ENCODE measurements around the gene S1PR3. TPM values are rescaled to one million over a fixed set of nuclear protein-coding genes. Genes with fewer than 3 reads are reported as not detected.

The S1PR3 gene
- total RNA-seq, 4 donors from 2014 or later = 4.3 to 13.5 (median 5.6) TPM

DNA sequence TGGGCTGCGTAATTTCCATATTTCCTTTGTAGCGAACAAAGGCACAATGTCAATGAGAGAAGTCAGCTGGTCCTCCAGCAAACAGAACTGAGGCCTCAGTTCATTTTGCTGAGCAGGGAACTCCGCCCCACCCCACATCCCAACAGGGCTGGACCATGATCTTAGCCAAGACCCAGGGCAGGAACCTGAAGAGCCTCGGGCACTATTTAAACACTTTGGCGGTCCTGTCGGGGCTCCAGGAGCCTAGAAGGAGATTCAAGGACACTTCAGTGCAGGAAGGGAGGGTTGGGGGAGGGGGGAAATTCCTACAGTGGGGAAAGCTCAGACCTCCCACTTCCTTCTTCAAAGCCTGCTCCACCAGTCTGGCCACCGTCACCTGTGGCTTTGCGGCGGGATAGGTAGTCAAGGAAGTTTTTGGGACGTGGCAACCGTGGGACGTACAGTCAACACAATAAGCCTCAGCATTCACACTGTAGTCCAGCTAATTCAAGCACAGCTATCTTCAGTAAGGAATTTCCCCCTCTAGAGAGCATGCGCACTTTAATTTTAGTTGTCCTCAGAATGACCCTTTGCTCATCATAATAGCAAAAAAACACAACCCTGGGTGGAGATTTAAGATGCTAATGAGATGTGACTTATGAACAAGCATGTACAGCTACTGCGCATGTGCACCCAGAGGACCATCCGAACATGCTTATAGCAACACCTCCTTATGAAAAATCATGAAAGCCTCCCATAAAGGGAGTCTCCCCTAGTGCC is 30.9 kb downstream of the S1PR3 start:
- H3K4me1 ChIP-seq = peaks cover 36% of the 10 kb centered on the region
- TF ChIP-seq POLR2AphosphoS5 (IDR thresholded peaks at IDR 0.05) = no peak
- TF ChIP-seq EP300 (IDR thresholded peaks at IDR 0.05) = no peak
- TF ChIP-seq, protein P1, sequence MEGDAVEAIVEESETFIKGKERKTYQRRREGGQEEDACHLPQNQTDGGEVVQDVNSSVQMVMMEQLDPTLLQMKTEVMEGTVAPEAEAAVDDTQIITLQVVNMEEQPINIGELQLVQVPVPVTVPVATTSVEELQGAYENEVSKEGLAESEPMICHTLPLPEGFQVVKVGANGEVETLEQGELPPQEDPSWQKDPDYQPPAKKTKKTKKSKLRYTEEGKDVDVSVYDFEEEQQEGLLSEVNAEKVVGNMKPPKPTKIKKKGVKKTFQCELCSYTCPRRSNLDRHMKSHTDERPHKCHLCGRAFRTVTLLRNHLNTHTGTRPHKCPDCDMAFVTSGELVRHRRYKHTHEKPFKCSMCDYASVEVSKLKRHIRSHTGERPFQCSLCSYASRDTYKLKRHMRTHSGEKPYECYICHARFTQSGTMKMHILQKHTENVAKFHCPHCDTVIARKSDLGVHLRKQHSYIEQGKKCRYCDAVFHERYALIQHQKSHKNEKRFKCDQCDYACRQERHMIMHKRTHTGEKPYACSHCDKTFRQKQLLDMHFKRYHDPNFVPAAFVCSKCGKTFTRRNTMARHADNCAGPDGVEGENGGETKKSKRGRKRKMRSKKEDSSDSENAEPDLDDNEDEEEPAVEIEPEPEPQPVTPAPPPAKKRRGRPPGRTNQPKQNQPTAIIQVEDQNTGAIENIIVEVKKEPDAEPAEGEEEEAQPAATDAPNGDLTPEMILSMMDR (IDR thresholded peaks at IDR 0.05) = no peak
- no peak for TF ChIP-seq POLR2A (IDR thresholded peaks at IDR 0.05)
- no peaks in the 10 kb centered on the region for H3K27me3 ChIP-seq
- 72% methylated on average over 12 of the region's 15 CpGs for WGBS
- peak overlapping the region; percentile 87 for H3K27ac ChIP-seq
- no peaks in the 10 kb centered on the region for H3K36me3 ChIP-seq
- no peak for DNase-seq (ENCODE audit: low spot score in 2 of 2)
- no peak overlapping the region for H3K4me3 ChIP-seq
- H3K9me3 ChIP-seq = no peaks in the 10 kb centered on the region

DNA sequence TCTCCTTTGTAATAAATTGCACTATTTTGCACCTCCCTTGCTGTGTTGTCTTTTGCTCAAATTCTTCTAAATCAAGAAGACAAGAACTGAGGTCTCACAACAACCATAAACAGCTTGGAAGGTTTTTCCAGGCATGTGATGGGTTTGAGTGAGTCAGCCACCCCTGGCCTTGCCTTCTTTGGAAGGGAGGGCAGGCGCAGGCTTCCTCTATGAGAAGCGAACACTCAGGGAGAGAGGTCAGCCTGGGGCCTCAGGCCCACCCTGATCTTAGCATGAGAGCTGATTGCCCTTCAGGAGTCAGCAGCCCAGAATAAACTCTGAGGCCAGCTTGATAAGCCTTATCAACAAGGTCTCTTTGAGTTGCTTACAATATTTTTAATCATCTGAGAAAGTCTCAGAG is 31.6 kb downstream of the S1PR3 start:
- TF ChIP-seq, protein P1 (IDR thresholded peaks at IDR 0.05) = no peak
- TF ChIP-seq POLR2AphosphoS5 (IDR thresholded peaks at IDR 0.05) = no peak
- TF ChIP-seq POLR2A (IDR thresholded peaks at IDR 0.05) = no peak
- Histone ChIP-seq H3K27ac (peak overlapping the region; percentile 87), H3K9me3 (no peaks in the 10 kb centered on the region), H3K4me1 (peaks cover 36% of the 10 kb centered on the region), H3K27me3 (no peaks in the 10 kb centered on the region), H3K4me3 (no peak overlapping the region), H3K36me3 (no peaks in the 10 kb centered on the region)
- DNase-seq (ENCODE audit: low spot score in 2 of 2) = no peak
- WGBS = 61% methylated on average over 2 of the region's 2 CpGs

DNA sequence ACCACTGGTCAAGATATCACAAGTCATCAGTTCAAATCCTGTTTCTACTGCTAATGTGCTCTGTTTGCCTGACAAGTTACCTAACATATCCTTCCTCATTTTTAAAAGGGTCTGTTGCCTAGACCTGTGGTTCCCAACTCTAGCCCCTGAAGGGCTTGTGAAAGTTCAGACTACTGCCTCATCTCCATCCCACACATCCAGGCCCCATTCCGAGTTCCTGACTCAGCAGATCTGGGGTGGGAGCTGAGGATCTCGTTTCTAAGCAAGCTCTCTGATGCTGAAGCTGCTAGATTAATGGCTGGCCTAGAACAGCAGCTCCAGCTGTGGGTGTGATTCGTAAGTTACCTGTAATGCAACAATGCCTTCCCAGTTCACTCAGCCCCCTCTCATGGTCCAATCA is 32.5 kb downstream of the S1PR3 start:
- H3K4me1 ChIP-seq = peaks cover 36% of the 10 kb centered on the region
- H3K36me3 ChIP-seq = no peaks in the 10 kb centered on the region
- no peaks in the 10 kb centered on the region for H3K9me3 ChIP-seq
- H3K4me3 ChIP-seq = no peak overlapping the region
- no peak for DNase-seq (ENCODE audit: low spot score in 2 of 2)
- H3K27ac ChIP-seq = peak overlapping the region; percentile 87
- H3K27me3 ChIP-seq = no peaks in the 10 kb centered on the region
- 78% methylated on average over 3 of the region's 3 CpGs for WGBS
- TF ChIP-seq, protein P1 (IDR thresholded peaks at IDR 0.05) = no peak
- TF ChIP-seq EP300 (IDR thresholded peaks at IDR 0.05) = no peak
- TF ChIP-seq POLR2AphosphoS5 (IDR thresholded peaks at IDR 0.05) = no peak

DNA sequence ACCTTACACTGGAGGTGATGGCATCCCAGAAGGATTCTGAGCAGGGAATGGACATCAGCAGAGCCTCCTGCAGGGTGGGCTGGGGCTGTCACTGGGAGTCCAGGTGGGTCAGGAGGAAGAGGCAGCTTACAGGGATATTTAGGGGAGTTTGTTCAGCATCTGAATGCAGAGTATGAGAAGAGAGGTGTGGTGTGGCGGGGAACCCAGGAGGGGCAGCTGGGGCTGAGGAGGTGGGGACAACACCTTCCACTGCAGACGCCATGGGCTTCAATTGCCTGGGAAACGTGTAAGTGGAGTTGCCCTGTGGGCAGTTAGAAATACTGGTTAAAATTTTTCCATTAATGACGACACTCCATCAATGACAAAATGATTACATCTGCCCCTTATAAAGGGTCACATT is 33.5 kb downstream of the S1PR3 start:
- Histone ChIP-seq H3K27me3 (no peaks in the 10 kb centered on the region), H3K4me3 (no peak overlapping the region), H3K36me3 (no peaks in the 10 kb centered on the region), H3K9me3 (peaks cover 4% of the 10 kb centered on the region), H3K27ac (peak overlapping the region; percentile 16), H3K4me1 (peaks cover 36% of the 10 kb centered on the region)
- 93% methylated on average over 4 of the region's 4 CpGs for WGBS
- DNase-seq (ENCODE audit: low spot score in 2 of 2) = no peak
- TF ChIP-seq POLR2A (IDR thresholded peaks at IDR 0.05) (no peak), POLR2AphosphoS5 (IDR thresholded peaks at IDR 0.05) (no peak), EP300 (IDR thresholded peaks at IDR 0.05) (no peak)
- TF ChIP-seq, protein P1 (IDR thresholded peaks at IDR 0.05) = no peak

DNA sequence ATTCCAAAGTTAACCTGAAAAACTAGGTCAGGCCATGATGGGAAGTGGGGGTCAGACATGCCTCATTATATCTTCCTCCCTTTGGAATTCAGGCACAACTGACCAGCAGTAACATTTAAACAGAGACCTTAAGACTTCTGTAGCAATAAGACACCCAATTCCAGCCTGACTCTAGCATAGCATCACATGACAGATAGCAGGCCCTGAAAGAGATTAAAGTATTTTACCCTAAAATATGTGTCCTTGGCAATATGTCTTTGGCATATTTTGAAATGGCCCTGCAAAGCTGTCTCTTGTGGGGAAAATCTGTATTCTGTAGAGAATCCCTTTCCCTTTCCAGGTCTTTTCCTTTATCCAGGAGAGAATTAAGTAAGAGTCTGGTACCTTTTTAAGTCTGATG is 34.3 kb downstream of the S1PR3 start:
- Histone ChIP-seq H3K36me3 (no peaks in the 10 kb centered on the region), H3K9me3 (peaks cover 9% of the 10 kb centered on the region), H3K27me3 (no peaks in the 10 kb centered on the region), H3K4me3 (no peak overlapping the region), H3K27ac (peak overlapping the region; percentile 16), H3K4me1 (peaks cover 34% of the 10 kb centered on the region)
- no peak for DNase-seq (ENCODE audit: low spot score in 2 of 2)
- TF ChIP-seq EP300 (IDR thresholded peaks at IDR 0.05) = no peak
- no peak for TF ChIP-seq POLR2AphosphoS5 (IDR thresholded peaks at IDR 0.05)
- TF ChIP-seq, protein P1 (IDR thresholded peaks at IDR 0.05) = no peak
- TF ChIP-seq POLR2A (IDR thresholded peaks at IDR 0.05) = no peak
